Measurements from ENCODE around the gene GCH1.

- TF ChIP-seq MXI1 (conservative IDR thresholded peaks at IDR 0.05; ENCODE audit: poor library complexity, severe bottlenecking) (no peak), CTCF (IDR thresholded peaks at IDR 0.05; ENCODE audit: poor library complexity, severe bottlenecking) (no peak), TAF1 (IDR thresholded peaks at IDR 0.05; ENCODE audit: low read depth) (no peak)
Measured at GRCh38 chr14:54931598-54932340, 29.1 kb upstream of the GCH1 start.

Measured in neural cell (in vitro differentiated cells).